Lower lobe of right lung (tissue), 2 donors: ENCODE results near the gene FHIP1B. TPM values are rescaled to one million over a fixed set of nuclear protein-coding genes. Genes with fewer than 3 reads are reported as not detected.

Experiments used
- ATAC-seq, 2 donors: fragments of 200-7000 bp; cut with Tn5 transposase; one replicate each; pipeline ENCODE4 v1.9.1; 2020 to 2022; ENCODE audit warnings: mild to moderate bottlenecking in 2 of 2, moderate library complexity in 2 of 2
- DNase-seq: peaks from one replicate; pipeline ENCODE4 v3.0.0-alpha.2; 2020
- H3K27ac ChIP-seq: fragments of 200-600 bp; one replicate; pipeline ENCODE4 v1.8.0; 2022
- H3K27me3 ChIP-seq: fragments of 200-600 bp; one replicate; pipeline ENCODE4 v1.8.0; 2022; ENCODE audit warnings: low read depth
- H3K36me3 ChIP-seq: fragments of 200-600 bp; one replicate; pipeline ENCODE4 v1.8.0; 2022; ENCODE audit warnings: mild to moderate bottlenecking
- H3K4me1 ChIP-seq: fragments of 200-600 bp; one replicate; pipeline ENCODE4 v1.8.0; 2022
- H3K4me3 ChIP-seq: fragments of 200-600 bp; one replicate; pipeline ENCODE4 v1.8.0; 2022; ENCODE audit warnings: mild to moderate bottlenecking
- H3K9me3 ChIP-seq: fragments of 200-600 bp; one replicate; pipeline ENCODE4 v1.8.0; 2022
- intact Hi-C: fragments of 100-400 bp; cut with DNase I; formaldehyde crosslinking; loops from one replicate; pipeline ENCODE4 v1.11.0; 2022
- total RNA-seq: library from RNA; stranded (reverse); fragmentation: NEBNext Ultra II Directional; extraction: Animal tissue kit (Norgen Biotek cat#: 25700); gene quantifications from one replicate; pipeline ENCODE4 v1.2.1, GENCODE V29; 2021
- TF ChIP-seq, protein P1 (sequence below): fragments of 200-600 bp; IDR thresholded peaks from one replicate; pipeline ENCODE4 v1.8.0; 2022; ENCODE audit warnings: antibody characterized with exemption, mild to moderate bottlenecking
- donor health status: DM: no; HTN: yes; CAD: no; lungs with severe emphysema.

Gene FHIP1B
- total RNA-seq, 1 donor from 2014 or later: 37.1 TPM

DNA sequence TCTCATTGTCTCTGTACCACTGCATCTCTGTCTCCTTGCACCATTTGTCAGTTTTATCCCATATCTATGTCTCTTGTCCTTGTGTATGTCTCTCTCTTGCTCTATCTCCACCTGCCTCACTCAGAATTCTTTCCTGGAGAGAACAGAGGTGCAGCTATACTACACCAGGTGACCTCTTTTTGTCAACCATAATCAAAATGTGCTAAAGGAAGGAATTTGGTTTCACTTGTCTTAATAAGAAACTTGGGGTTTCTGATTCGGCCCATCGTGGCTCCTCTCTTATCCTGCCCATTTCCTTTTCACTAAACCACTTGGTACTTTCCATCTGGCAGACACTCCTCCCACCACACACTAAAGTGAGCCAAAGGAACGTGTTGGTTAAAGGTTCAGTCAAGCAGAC lies 31.1 kb downstream of the FHIP1B start:
- intact Hi-C loops: no loop called here
- H3K9me3 ChIP-seq: no peaks in the 10 kb centered on the region
- H3K27me3 ChIP-seq: no peaks in the 10 kb centered on the region
- TF ChIP-seq, protein P1, sequence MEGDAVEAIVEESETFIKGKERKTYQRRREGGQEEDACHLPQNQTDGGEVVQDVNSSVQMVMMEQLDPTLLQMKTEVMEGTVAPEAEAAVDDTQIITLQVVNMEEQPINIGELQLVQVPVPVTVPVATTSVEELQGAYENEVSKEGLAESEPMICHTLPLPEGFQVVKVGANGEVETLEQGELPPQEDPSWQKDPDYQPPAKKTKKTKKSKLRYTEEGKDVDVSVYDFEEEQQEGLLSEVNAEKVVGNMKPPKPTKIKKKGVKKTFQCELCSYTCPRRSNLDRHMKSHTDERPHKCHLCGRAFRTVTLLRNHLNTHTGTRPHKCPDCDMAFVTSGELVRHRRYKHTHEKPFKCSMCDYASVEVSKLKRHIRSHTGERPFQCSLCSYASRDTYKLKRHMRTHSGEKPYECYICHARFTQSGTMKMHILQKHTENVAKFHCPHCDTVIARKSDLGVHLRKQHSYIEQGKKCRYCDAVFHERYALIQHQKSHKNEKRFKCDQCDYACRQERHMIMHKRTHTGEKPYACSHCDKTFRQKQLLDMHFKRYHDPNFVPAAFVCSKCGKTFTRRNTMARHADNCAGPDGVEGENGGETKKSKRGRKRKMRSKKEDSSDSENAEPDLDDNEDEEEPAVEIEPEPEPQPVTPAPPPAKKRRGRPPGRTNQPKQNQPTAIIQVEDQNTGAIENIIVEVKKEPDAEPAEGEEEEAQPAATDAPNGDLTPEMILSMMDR: no peak
- no peak overlapping the region for H3K4me3 ChIP-seq
- no peaks in the 10 kb centered on the region for H3K4me1 ChIP-seq
- H3K27ac ChIP-seq: no peak overlapping the region
- peaks cover 22% of the 10 kb centered on the region for H3K36me3 ChIP-seq
- no peak for DNase-seq
- ATAC-seq: no peak

DNA sequence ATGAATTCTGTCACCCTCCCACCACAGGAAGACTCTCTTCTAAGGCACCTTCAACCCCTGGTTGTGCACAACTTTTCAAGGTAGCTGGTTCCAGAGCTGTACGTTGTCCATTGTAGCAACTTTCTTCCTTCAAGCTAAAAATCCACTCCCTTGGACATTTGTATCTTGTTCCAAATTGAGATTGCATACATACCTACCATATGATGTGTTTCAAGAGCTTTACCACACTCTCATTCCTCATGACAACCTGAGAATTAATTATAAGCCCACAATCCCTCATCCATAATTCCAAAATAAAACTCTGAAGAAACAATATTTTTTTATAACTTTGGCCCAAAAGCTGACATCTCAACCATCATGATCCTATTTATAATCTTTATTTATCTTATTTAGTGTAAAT lies 32.4 kb downstream of the FHIP1B start:
- no peaks in the 10 kb centered on the region for H3K9me3 ChIP-seq
- TF ChIP-seq, protein P1: no peak
- DNase-seq (no peak), ATAC-seq (no peak)
- no peak overlapping the region for H3K27ac ChIP-seq
- H3K36me3 ChIP-seq: peaks cover 12% of the 10 kb centered on the region
- intact Hi-C loops: no loop called here
- no peaks in the 10 kb centered on the region for H3K4me1 ChIP-seq
- H3K27me3 ChIP-seq: no peaks in the 10 kb centered on the region
- H3K4me3 ChIP-seq: no peak overlapping the region

DNA sequence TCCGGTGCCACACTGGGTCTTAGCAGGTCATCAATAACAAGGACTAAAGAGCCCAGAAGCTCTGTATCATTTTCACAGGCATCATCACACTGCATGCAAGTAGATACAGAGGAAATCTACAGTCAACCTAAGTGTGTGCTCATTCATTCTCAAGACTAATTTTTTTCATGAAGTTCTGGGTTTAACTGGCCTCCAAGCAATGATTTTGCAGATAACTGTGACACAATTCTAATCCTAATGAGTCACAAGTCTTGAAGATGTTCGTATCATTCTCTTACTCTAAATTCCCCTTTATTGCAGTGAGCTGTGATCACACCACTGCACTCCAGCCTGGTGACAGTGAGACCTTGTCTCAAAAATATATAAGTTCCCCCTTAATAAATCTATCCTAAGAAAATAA lies 33.0 kb downstream of the FHIP1B start:
- Histone ChIP-seq H3K9me3 (no peaks in the 10 kb centered on the region), H3K4me1 (no peaks in the 10 kb centered on the region), H3K27me3 (no peaks in the 10 kb centered on the region), H3K4me3 (no peak overlapping the region), H3K27ac (peak overlapping the region; percentile 65), H3K36me3 (peaks cover 11% of the 10 kb centered on the region)
- TF ChIP-seq, protein P1: no peak
- peak; percentile 20 to 43 for ATAC-seq
- no peak for DNase-seq
- intact Hi-C loops: no loop called here

DNA sequence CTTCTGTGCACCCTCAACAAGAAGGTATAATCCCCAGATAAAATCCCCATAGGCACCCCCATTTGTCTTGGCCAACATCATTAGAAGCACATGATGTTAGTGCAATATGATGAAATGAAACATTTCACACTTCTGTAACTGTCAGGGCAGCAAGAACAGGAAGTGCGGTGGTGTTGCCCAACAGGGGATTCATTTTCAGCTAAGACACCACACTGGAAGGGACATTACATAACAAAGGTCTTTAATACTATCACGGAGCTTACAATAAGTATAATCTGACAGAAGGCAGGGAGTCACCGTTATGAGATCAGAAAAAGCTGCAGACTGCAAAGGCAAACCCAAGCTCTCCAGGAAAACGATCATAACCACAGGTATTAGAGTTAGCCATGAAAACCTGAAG lies 33.5 kb downstream of the FHIP1B start:
- Histone ChIP-seq H3K4me3 (no peak overlapping the region), H3K27me3 (no peaks in the 10 kb centered on the region), H3K36me3 (peaks cover 6% of the 10 kb centered on the region), H3K4me1 (no peaks in the 10 kb centered on the region), H3K9me3 (no peaks in the 10 kb centered on the region), H3K27ac (peak overlapping the region; percentile 65)
- peak; percentile 86 for DNase-seq
- peak; percentile 72 to 75 for ATAC-seq
- TF ChIP-seq, protein P1: no peak
- intact Hi-C loops: no loop called here

DNA sequence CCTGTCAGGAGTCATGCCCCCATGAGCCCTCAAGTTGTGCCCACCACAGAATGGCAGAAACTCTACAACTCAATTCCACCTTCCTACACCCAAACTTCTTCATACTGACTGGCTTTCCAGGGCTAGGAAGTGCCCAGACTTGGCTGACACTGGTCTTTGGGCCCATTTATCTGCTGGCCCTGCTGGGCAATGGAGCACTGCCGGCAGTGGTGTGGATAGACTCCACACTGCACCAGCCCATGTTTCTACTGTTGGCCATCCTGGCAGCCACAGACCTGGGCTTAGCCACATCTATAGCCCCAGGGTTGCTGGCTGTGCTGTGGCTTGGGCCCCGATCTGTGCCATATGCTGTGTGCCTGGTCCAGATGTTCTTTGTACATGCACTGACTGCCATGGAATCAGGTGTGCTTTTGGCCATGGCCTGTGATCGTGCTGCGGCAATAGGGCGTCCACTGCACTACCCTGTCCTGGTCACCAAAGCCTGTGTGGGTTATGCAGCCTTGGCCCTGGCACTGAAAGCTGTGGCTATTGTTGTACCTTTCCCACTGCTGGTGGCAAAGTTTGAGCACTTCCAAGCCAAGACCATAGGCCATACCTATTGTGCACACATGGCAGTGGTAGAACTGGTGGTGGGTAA lies 35.1 kb downstream of the FHIP1B start, which contains the start of gene OR52W1:
Gene OR52W1 (plus strand): TSS at position 51 of the 637 bp plus-strand sequence. CDS start 0 bp downstream, at position 51.
- ATAC-seq: no peak
- Histone ChIP-seq H3K4me1 (no peaks in the 10 kb centered on the region), H3K27ac (no peak within 1 kb of the TSS), H3K4me3 (no peak within 1 kb of the TSS), H3K9me3 (no peaks in the 10 kb centered on the region), H3K36me3 (no peaks in the 10 kb centered on the region), H3K27me3 (no peaks in the 10 kb centered on the region)
- no peak for DNase-seq
- intact Hi-C loops: no loop called here
- TF ChIP-seq, protein P1: no peak
